GM12801 (cell line): ENCODE measurements around the gene SMYD4.

ENCODE experiments used
- CTCF ChIP-seq: IDR thresholded peaks from one replicate; pipeline ENCODE4 v1.5.1; 2011; ENCODE audit warnings: control low read depth; ENCODE audit not compliant: insufficient read length; ENCODE audit errors: extremely low read depth

The SMYD4 gene

GRCh38 chr17:1729966-1730325 is 99.8 kb downstream of the SMYD4 start:
- TF ChIP-seq CTCF, result no peak
